GM18502 (cell line): ENCODE results near the gene FBXL12.
A peak's percentile ranks its signal among the peaks of the same experiment; 100 is the strongest.
"Not testable (repeated sequence)": the region's sequence is repeated elsewhere in the genome, so short reads cannot be mapped to it uniquely, and the experiment has no call there.

Source experiments
- ATAC-seq: cut with Tn5 transposase; IDR thresholded peaks from one replicate; pipeline ENCODE4 v1.9.1; 2021; ENCODE audit warnings: mild to moderate bottlenecking; ENCODE audit not compliant: unreplicated experiment, poor library complexity

The FBXL12 gene, protein sequence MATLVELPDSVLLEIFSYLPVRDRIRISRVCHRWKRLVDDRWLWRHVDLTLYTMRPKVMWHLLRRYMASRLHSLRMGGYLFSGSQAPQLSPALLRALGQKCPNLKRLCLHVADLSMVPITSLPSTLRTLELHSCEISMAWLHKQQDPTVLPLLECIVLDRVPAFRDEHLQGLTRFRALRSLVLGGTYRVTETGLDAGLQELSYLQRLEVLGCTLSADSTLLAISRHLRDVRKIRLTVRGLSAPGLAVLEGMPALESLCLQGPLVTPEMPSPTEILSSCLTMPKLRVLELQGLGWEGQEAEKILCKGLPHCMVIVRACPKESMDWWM

DNA sequence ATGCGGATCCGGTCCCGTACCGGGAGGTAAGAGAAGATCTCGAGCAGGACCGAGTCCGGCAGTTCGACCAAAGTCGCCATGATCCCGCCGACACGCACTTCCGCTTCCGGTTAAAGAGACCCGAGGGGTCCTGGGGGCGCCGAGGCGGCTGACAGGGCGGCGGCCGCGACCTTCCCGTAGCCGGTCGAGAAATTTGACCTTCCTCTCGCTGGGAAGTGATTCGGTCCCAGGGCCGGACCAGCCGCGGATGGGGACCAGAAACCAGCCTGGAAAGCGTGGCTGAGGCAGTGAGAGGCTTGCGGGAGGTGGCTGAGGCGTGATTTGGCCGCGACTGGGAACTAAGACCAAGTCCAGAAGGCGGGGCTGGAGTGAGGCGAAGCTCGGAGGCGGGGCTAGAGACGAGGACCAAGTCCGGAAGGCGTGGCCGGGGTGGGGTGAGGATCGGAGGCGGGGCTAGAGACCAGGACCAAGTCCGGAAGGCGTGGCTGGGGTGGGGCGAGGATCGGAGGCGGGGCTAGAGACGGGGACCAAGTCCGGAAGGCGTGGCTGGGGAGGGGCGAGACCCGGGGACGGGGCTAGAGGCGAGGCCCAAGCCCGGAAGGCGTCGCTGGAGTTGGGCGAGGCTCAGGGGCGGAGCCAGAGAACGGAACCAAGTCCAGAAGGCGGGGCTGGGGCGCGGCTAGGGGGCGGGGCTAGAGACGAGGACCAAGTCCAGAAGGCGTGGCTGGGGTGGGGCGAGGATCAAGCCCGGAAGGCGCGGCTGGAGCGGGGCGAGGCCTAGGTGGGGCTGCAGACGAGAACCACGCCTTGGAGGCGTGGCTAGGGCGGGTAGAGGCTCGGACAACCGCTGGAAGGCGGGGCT lies at the start of gene FBXL12:
Gene FBXL12 (minus strand): TSS at position 346 of the 862 bp plus-strand sequence. CDS start 266 bp downstream, at position 80.
- peak; percentile 83 for ATAC-seq

GRCh38 chr19:9865732-9866501 lies 47.0 kb upstream of the FBXL12 start:
- no peak for ATAC-seq

DNA sequence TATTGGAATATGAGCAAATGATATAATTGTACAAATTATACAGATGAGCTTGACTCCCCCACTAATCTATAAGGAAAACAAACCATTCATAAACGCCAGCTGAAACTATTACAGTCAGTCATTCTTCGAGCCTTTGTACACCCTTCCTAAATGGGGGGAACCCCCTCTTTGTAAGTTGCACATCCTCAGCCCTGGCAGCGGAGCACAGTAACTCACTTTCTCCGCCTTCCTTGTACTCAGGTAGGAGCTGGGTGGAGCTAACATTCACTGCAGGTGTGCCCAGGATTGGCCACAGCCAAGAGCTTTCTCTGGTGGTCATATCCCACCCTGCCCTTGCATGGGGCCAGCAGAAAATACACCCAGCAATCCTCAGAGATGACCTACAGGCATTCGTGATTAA lies 44.9 kb upstream of the FBXL12 start:
- no peak for ATAC-seq

DNA sequence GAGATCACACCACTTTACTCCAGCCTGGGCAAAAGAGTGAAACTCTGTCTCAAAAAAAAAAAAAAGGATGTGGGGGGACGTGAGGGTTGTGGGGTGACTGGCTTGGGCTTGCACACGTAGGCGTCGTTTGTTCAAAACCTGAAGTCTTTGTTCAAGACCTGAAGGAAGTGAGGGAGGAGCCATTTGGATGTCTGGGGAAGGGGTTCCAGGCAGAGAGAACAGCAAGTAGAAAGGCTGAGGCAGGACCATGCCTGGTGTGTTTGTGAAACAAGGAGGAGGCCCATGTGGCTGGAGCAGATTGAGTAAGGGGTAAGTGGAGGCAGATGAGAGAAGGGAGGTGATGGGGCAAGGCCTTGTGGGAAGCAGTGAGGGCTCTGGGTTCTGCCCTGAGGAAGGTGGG lies 44.1 kb upstream of the FBXL12 start:
- no peak for ATAC-seq

DNA sequence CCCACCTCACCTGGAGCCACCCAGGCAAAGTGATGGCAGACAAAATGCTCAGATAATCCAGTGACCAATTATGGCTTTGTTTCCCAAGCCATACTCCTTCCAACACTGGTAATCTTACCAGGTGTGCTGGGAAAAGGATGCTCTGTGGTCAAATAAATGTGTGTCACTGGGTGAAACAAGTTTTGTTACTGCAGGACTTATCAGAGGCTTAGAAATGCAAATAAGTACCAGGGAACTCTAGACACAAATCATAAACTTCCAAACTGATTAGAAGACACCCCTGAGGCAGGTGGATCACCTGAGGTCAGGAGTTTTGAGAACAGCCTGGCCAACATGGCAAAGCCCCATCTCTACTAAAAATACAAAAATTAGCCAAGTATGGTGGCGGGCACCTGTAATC lies 42.6 kb upstream of the FBXL12 start:
- ATAC-seq = no peak

- ATAC-seq = no peak
Observed at GRCh38 chr19:9860407-9860806, 41.5 kb upstream of the FBXL12 start.

- no peak for ATAC-seq
Observed at GRCh38 chr19:9858766-9859165, 39.9 kb upstream of the FBXL12 start.

DNA sequence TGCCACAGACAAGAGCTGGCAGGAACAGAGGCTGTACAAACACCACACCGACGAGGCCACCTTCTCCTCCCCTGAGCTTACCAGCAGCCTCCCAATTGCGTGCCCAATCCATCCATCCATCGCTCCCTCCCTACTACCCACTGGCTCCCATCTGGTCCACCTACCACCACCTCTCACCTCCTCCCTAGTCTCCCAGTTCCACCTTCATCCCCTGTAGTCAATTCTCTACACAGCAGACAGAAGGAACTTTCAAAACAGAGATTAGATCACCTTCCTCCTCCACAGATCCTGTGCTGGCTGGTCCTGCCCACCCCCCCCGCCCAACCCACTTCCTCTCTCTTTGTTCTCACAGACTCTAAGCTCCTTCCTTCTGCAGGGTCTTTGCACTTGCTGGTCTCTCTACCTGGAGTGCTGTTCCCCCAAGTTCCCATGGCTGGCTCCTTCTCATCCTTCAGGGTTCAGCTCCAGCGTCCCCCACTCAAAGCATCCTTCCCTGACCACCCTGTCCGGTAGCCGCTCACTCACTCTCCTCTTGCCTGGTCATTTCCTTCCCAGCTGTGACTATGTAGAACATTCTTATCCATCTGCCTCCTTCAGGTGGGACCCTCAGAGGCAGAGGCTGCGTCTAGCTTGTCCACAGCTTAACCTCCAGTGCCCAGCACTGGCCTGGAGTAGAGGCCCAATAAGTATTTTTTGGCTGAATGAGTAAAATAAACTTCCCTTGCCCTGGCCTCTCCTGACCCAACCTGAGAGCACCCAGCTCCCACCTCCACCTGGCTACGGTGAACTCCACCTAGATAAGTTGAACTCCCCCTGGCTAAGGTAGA lies 39.3 kb upstream of the FBXL12 start:
- no peak for ATAC-seq

GRCh38 chr19:9857076-9857721 lies 38.3 kb upstream of the FBXL12 start:
- ATAC-seq = no peak

DNA sequence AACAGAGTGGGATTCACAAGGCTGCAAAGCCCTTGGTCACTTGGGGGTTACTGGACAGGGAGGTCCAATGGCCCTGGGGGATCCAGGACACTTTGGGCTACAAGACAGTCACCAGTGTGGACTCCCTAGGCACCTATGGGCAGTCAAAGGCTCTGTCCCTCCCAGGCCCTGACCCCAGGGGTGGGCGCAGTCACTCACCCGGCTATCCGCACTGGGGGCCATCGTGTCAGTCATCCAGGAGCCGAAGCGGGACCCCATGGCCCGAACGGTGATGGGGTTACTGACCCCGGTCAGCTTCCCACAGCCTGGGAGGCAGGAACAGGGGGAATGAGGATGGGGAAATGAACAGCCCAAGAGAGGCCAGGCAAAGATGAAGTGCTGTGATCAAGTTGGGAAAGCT lies 37.7 kb upstream of the FBXL12 start:
- no peak for ATAC-seq

DNA sequence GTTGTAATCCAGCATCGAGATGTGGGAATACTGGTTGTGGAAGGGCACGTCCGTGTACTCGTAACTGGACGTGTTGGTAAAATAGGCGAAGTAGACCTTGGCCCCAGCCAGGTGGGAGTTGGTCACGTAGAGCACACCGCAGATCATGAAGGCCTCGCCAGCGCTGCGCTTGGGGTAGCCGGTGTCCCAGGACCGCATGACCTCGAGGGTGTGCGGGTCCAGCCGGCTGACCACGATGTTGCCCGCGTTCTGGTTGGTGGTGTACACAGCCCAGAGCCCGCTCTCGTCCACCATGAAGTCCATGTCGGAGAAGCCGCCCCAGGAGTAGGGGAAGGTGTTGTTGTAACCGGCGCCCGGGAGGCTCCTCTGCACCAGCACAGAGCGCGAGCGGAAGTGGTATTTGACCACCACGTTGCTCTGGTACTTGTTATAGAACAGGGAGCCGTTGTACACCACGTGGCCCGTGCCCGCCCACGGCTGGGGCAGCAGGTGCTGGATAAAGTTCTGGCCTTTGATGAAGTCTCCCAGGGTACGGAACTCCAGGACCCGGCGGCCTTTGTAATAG lies 35.5 kb upstream of the FBXL12 start:
- ATAC-seq = no peak

- ATAC-seq = no peak
Observed at GRCh38 chr19:9850235-9850959, 31.5 kb upstream of the FBXL12 start.

DNA sequence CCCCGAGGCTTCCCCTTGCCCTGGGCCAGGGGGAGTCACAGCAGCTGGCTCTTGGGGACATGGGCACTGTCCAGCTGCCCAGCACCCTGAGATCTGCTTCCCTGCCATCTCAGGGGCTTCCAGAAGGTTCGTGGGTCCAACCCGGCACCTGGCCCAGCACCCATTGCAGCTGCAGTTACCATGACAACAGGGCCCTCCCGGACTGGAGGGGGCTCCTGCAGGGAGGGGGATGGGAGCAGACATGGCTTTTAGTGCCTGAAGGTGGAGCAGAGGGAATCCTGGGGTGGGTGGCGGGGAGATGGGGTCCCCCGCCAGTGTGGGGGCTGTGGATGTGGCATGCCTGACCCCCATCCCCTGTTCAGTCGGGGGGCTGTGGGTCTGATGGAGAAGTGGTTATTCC lies 30.9 kb upstream of the FBXL12 start:
- ATAC-seq = no peak

GRCh38 chr19:9848762-9849161 lies 29.9 kb upstream of the FBXL12 start:
- no peak for ATAC-seq

DNA sequence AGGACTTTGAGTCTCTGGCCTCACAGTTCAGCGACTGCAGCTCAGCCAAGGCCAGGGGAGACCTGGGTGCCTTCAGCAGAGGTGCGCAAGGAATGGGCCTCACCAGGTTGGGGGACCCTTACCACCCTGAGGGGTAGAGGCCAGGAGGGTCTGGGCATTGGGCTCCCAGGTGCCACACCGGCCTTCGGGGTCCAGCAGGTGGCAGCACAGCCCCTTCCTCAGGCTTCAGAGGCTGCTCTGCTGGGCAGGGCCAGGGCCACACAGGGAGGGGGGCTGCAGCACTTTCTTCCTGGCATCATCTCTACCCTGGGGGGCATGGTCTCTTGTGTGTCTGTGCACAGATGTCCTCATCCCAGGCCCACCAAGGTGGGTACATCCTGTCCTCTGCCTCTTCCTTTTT lies 29.2 kb upstream of the FBXL12 start:
- no peak for ATAC-seq

- no peak for ATAC-seq
Observed at GRCh38 chr19:9847087-9847671, 28.3 kb upstream of the FBXL12 start.

DNA sequence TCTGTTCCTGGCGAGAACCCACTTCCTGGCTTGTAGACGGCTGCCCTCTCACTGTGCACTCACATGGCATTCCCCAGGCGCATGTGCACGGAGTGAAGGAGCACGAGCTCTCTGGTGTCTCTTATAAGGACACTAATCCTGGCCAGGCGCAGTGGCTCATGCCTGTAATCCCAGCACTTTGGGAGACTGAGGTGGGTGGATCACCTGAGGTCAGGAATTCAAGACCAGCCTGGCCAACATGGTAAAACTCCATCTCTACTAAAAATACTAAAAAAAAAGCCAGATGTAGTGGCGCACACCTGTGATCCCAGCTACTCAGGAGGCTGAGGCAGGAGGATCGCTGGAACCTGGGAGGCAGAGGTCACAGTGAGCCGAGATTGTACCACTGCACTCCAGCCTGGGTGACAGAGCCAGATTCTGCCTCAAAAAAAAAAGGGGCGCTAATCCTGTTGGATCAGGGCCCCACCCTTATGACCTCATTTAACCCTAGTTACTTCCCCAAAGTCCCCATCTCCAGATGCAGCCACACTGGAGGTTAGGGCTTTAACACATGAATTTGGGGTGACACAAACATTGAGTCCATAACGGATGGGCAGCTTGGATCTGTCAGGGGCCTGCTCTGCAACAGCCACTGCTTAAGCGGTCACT lies 24.9 kb upstream of the FBXL12 start:
- ATAC-seq = not testable (repeated sequence)
